Uterus (tissue), 4 donors: ENCODE data around the gene OR51M1. TPM values are rescaled to one million over a fixed set of nuclear protein-coding genes. Genes with fewer than 3 reads are reported as not detected.
"Not testable (repeated sequence)": the region's sequence is repeated elsewhere in the genome, so short reads cannot be mapped to it uniquely, and the experiment has no call there.

ENCODE experiments used
- DNase-seq, 2 donors: peaks; one replicate each; pipeline ENCODE4 v3.0.0-alpha.2; 2019 to 2020
- H3K27ac ChIP-seq, 2 donors: fragments of 200-600 bp; sonication (generic); 1 replicate in 1 of 2; 2 replicates in 1 of 2; pipeline ENCODE4 v1.5.1; 2016 to 2018
- H3K27me3 ChIP-seq, 2 donors: fragments of 200-600 bp; sonication (generic); one replicate each; pipeline ENCODE4 v1.5.1; 2018 to 2019; ENCODE audit warnings: control low read depth in 1 of 2
- H3K36me3 ChIP-seq, 2 donors: fragments of 200-600 bp; sonication (generic); one replicate each; pipeline ENCODE4 v1.5.1; 2019; ENCODE audit warnings: control low read depth in 1 of 2
- H3K4me1 ChIP-seq, 2 donors: fragments of 200-600 bp; sonication (generic); one replicate each; pipeline ENCODE4 v1.5.1; 2018 to 2019; ENCODE audit warnings: control low read depth in 1 of 2
- H3K4me3 ChIP-seq, 2 donors: fragments of 200-600 bp; sonication (generic); 1 replicate in 1 of 2; 2 replicates in 1 of 2; pipeline ENCODE4 v1.5.1; 2018 to 2019; ENCODE audit warnings: mild to moderate bottlenecking in 1 of 2
- H3K9me3 ChIP-seq, 2 donors: fragments of 200-600 bp; sonication (generic); one replicate each; pipeline ENCODE4 v1.5.1; 2019; ENCODE audit warnings: control low read depth in 1 of 2
- CTCF ChIP-seq, 4 experiments: fragments of 200-600 bp in 2 of 4; fragments of 450-650 bp in 2 of 4; sonication (generic) in 2 of 4; IDR thresholded peaks; one replicate each; pipeline ENCODE4 v1.5.1; 2016 to 2019; ENCODE audit warnings: antibody characterized with exemption in 4 of 4, mild to moderate bottlenecking in 2 of 4, moderate library complexity in 1 of 4
- POLR2A ChIP-seq, 2 donors: fragments of 450-650 bp; IDR thresholded peaks; one replicate each; pipeline ENCODE4 v1.6.1; 2016; ENCODE audit warnings: antibody characterized with exemption in 2 of 2, mild to moderate bottlenecking in 1 of 2, moderate library complexity in 1 of 2
- intact Hi-C: fragments of 100-400 bp; cut with DNase I; formaldehyde crosslinking; loops from one replicate; pipeline ENCODE4 v1.15.1; 2023; ENCODE audit warnings: low total_unique reads
- total RNA-seq, 4 donors: library from RNA; depleted of rRNA in 3 of 4; stranded (reverse); fragments of >200 nt in 3 of 4; gene quantifications; one replicate each; pipeline versions ENCODE4 v1.1.0 to v1.2.4, GENCODE V29; 2014 to 2023
- donor health status: DM: yes; HTN: yes; CAD: no.

The OR51M1 gene
- total RNA-seq, 4 donors from 2014 or later: not detected

DNA sequence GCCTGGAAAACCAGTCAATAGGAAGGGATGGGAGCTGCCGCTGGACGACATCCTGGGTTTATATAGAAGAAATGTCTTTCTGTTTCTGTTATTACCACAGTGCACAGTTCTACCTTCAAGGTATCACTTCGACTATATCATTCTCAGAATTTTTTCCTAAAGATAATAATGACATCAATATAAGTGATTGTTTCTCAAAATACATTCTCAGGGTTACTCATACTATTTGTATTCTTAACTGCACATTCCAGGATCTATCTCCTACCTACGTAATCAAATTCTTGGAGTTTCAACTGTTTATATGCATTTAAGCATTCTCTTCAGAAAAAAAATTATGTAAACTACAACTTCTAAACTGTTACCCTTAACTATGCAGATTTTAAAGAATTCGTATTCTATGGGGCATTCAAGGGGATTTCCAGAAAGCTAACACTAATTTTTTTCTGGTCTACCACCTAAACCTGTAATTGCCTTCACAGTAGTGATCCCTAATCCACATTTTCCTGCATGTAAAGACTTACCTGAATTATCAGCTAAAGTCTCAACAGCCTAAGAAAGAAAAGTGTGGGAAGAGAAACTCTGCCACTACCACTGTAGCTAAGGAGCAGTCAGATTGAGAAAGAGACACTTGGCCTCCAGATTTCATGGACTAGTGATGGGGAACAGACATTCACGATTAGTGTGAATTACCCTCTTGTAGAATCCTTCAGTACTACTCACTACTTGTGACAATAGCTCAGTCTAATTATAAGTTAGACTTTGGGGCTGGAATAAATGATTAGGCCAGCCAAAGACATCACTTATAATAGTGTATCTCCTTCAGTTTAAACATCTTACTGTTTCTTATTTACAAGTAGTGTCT is 39.9 kb upstream of the OR51M1 start, which contains the start of gene OR51B5:
TSS of gene OR51B5 (minus strand) at position 51 of the 862 bp plus-strand sequence. CDS start at position 51, 0 bp downstream.
- Histone ChIP-seq H3K27me3 (no peaks in the 10 kb centered on the region), H3K4me1 (no peaks in the 10 kb centered on the region), H3K9me3 (no peaks in the 10 kb centered on the region), H3K4me3 (no peak within 1 kb of the TSS), H3K36me3 (no peaks in the 10 kb centered on the region), H3K27ac (no peak within 1 kb of the TSS)
- DNase-seq: no peak
- intact Hi-C loops: no loop called here
- no peak for TF ChIP-seq CTCF (IDR thresholded peaks at IDR 0.05)
- no peak for TF ChIP-seq POLR2A (IDR thresholded peaks at IDR 0.05)

DNA sequence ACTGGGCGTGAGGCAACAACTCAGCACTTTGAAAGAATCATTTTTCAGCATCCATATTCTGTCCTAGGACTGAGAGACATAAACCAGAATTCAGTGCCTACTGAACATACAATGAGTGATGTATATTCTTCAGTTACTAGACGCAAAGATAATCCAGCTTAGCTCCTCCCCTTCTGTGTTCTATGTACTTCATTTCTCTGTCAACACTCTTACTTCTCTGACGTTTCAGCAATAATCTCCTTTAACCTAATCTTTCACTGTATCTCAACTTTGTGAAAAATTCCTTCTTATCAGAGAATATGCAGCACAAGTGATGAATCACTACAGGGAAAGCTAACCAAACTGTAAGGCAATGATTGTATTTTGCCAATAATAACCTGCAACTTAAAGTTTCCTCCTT is 37.8 kb upstream of the OR51M1 start:
- Histone ChIP-seq H3K27ac (no peak overlapping the region), H3K4me3 (no peak overlapping the region), H3K4me1 (no peaks in the 10 kb centered on the region), H3K36me3 (no peaks in the 10 kb centered on the region), H3K9me3 (no peaks in the 10 kb centered on the region), H3K27me3 (no peaks in the 10 kb centered on the region)
- DNase-seq: no peak
- intact Hi-C loops: no loop called here
- TF ChIP-seq CTCF (IDR thresholded peaks at IDR 0.05): no peak
- no peak for TF ChIP-seq POLR2A (IDR thresholded peaks at IDR 0.05)

DNA sequence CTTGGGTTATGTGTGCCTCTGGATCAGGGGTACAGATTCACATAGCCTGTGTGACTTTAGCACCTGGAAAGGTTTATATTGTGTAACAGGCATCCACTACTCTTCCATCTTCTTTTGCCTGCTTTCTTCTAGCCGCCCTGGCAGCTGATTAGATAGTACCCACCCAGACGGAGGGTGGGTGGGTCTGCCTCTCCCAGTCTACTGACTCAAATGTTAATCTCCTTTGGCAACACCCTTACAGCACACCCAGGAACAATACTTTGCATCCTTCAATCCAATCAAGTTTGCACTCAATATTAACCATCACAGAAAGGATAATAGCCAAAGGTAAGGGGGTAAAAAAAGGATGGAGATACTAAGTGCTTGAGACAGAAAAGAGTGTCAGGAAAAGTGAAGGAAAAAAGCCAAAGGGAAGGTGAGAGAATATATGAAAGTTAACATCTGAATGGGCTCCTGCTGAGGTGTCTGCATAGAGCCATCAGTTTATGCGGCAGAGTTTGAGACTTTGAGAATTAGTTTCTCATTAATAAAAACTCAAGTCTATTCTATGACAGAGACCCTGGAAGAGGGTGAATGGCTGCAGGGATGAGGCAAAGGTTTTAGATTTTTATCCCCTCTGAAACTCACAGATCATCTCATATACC is 34.9 kb upstream of the OR51M1 start:
- no peak for DNase-seq
- Histone ChIP-seq H3K4me1 (no peaks in the 10 kb centered on the region), H3K27me3 (no peaks in the 10 kb centered on the region), H3K4me3 (no peak overlapping the region), H3K27ac (no peak overlapping the region), H3K36me3 (no peaks in the 10 kb centered on the region), H3K9me3 (no peaks in the 10 kb centered on the region)
- TF ChIP-seq CTCF (IDR thresholded peaks at IDR 0.05): no peak
- no peak for TF ChIP-seq POLR2A (IDR thresholded peaks at IDR 0.05)
- intact Hi-C loops: no loop called here

DNA sequence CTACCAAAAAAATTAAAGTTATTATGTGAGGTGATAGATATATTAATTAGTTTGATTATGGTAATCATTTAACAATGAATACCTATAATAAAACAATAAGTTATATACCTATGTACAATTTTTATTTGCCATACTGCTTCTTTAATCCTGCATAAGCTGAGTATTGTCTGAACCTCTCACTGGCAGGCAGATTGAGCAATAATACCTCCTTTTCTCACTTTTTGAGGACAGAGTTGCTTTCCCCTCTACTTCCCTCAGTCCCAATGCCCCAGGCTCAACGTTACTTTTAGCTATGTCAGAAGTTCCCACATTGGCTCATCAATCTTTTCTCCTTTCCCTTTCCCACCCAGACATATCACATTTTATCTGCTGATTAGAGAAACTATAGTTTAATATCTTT is 34.1 kb upstream of the OR51M1 start:
- Histone ChIP-seq H3K36me3 (no peaks in the 10 kb centered on the region), H3K9me3 (no peaks in the 10 kb centered on the region), H3K4me1 (no peaks in the 10 kb centered on the region), H3K4me3 (no peak overlapping the region), H3K27ac (no peak overlapping the region), H3K27me3 (no peaks in the 10 kb centered on the region)
- DNase-seq: no peak
- intact Hi-C loops: no loop called here
- no peak for TF ChIP-seq CTCF (IDR thresholded peaks at IDR 0.05)
- no peak for TF ChIP-seq POLR2A (IDR thresholded peaks at IDR 0.05)

DNA sequence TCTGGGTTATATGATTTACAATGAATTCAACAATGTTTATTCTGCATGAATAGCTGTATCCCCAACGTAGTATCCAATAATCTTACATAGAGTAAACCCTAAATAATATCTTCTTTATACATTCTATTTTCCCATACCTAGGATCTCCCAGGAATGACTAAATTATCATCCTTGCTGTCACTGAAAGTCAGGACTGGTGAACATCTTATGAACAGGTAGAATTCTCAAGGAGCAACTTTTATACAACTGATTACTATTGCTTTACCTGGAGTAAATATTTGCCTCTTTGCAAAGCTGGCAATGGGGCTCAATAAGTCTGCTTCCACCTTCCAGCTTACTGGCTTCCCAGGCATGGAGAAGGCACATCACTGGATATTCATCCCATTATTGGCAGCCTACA is 32.4 kb upstream of the OR51M1 start, which contains the start of gene OR51B6:
TSS of gene OR51B6 (plus strand) at position 301 of the 400 bp plus-strand sequence. CDS start at position 301, 0 bp downstream.
- H3K9me3 ChIP-seq: no peaks in the 10 kb centered on the region
- intact Hi-C loops: no loop called here
- no peak within 1 kb of the TSS for H3K27ac ChIP-seq
- no peak within 1 kb of the TSS for H3K4me3 ChIP-seq
- H3K36me3 ChIP-seq: no peaks in the 10 kb centered on the region
- TF ChIP-seq POLR2A (IDR thresholded peaks at IDR 0.05) (no peak), CTCF (IDR thresholded peaks at IDR 0.05) (no peak)
- H3K27me3 ChIP-seq: no peaks in the 10 kb centered on the region
- H3K4me1 ChIP-seq: no peaks in the 10 kb centered on the region
- DNase-seq: no peak

GRCh38 chr11:5356031-5356430 is 27.6 kb upstream of the OR51M1 start:
- H3K4me1 ChIP-seq, H3K27ac ChIP-seq, DNase-seq, H3K9me3 ChIP-seq, H3K4me3 ChIP-seq, H3K27me3 ChIP-seq, H3K36me3 ChIP-seq, intact Hi-C loops: not testable (repeated sequence)
